C4-2B (cell line): ENCODE measurements around the gene PGBD5.

Experiments used
- CTCF ChIP-seq: fragments of 450-650 bp; conservative IDR thresholded peaks from 2 replicates; pipeline ENCODE4 v1.5.1; 2017; ENCODE audit warnings: mild to moderate bottlenecking
- ZFX ChIP-seq: fragments of 450-650 bp; IDR thresholded peaks from 2 replicates; pipeline ENCODE4 v1.6.1; 2017

GRCh38 chr1:230441183-230442029 is 15.3 kb upstream of the PGBD5 start:
- no peak for TF ChIP-seq CTCF
- no peak for TF ChIP-seq ZFX
